K562 (cell line): ENCODE results near the gene PPP1R13L. TPM values are rescaled to one million over a fixed set of nuclear protein-coding genes. Genes with fewer than 3 reads are reported as not detected.
A peak's percentile ranks its signal among the peaks of the same experiment; 100 is the strongest.

ENCODE experiments used
- ATAC-seq: fragments of 200-7000 bp; cut with Tn5 transposase; 3 replicates; pipeline ENCODE4 v1.9.1; 2020; ENCODE audit warnings: moderate library complexity
- BruUV-seq: library from RNA; stranded (reverse); fragments of 400-500 nt; replicated peaks from 2 replicates; lab custom pipeline; 2021; lab: Mats Ljungman, UMichigan
- CTCF ChIA-PET: fragments of 300-600 bp; formaldehyde crosslinking; extraction: SDS; loops from one replicate; lab custom pipeline; 2021; ENCODE audit warnings: low intra/inter-chr PET ratio; lab: Yijun Ruan, JAX
- POLR2A ChIA-PET: fragments of 300-600, 350-650 bp; sonication (Branson Sonifier 250); formaldehyde crosslinking; extraction: SDS; loops from one replicate; lab custom pipeline; 2021; ENCODE audit warnings: antibody characterized with exemption, inconsistent platforms; lab: Yijun Ruan, JAX
- DNase-seq, 4 experiments: peaks; one replicate each; pipeline versions ENCODE4 v3.0.0 to v3.0.0-alpha.2; 2011 to 2018; ENCODE audit warnings: low spot score in 3 of 4, mixed read lengths in 3 of 4; ENCODE audit errors: extremely low read depth in 1 of 4
- FAIRE-seq: peaks from 2 replicates; lab custom pipeline; 2011; peaks lifted over from hg19 to GRCh38; lab: Jason Lieb, UNC
- H2AFZ ChIP-seq: 2 replicates; pipeline ENCODE4 v1.6.0; 2011; ENCODE audit warnings: low read depth, low read length, control low read depth, inconsistent platforms
- H3K27ac ChIP-seq: fragments of 200-600 bp; 3 replicates; pipeline ENCODE4 v1.8.0; 2011; ENCODE audit warnings: low read depth, mild to moderate bottlenecking, control low read depth, inconsistent platforms, low read length, moderate library complexity, mixed read lengths; ENCODE audit errors: extremely low read depth
- H3K27me3 ChIP-seq, 2 experiments: fragments of 300-600 bp in 1 of 2; 2 replicates in 1 of 2; 3 replicates in 1 of 2; pipeline versions ENCODE4 v1.6.0 to v1.8.0; 2011; ENCODE audit warnings: inconsistent platforms in 2 of 2, low read length in 2 of 2, mild to moderate bottlenecking in 1 of 2, mixed read lengths in 1 of 2, moderate library complexity in 1 of 2; ENCODE audit not compliant: control insufficient read depth in 2 of 2, insufficient read depth in 2 of 2
- H3K36me3 ChIP-seq: fragments of 300-600 bp; 3 replicates; pipeline ENCODE4 v1.8.0; 2011; ENCODE audit warnings: mild to moderate bottlenecking, low read length, inconsistent platforms; ENCODE audit not compliant: control insufficient read depth, insufficient read depth
- H3K4me1 ChIP-seq, 2 experiments: fragments of 200-600 bp in 1 of 2; replicated peaks in 1 of 2; 2 replicates in 1 of 2; 3 replicates in 1 of 2; pipeline versions ENCODE4 v1.5.1 to v1.8.0; 2011; ENCODE audit warnings: inconsistent platforms in 2 of 2, low read length in 2 of 2, mild to moderate bottlenecking in 1 of 2, mixed read lengths in 1 of 2, moderate library complexity in 1 of 2; ENCODE audit not compliant: control insufficient read depth in 2 of 2, insufficient read depth in 2 of 2
- H3K4me2 ChIP-seq: 2 replicates; pipeline ENCODE4 v1.6.1; 2011; ENCODE audit warnings: low read length, control low read depth, inconsistent platforms, mixed read lengths; ENCODE audit not compliant: insufficient read depth
- H3K4me3 ChIP-seq: fragments of 200-600 bp; sonication (generic), shearing (Covaris generic); 2 replicates; pipeline ENCODE4 v1.5.1; 2016; ENCODE audit warnings: control low read depth, inconsistent platforms
- H3K79me2 ChIP-seq: fragments of 200-600 bp; 3 replicates; pipeline ENCODE4 v1.8.0; 2011; ENCODE audit warnings: low read length, inconsistent platforms; ENCODE audit not compliant: control insufficient read depth, insufficient read depth
- H3K9ac ChIP-seq, 2 experiments: 2 replicates each; pipeline versions ENCODE4 v1.6.0 to v1.6.1; 2011; ENCODE audit warnings: low read depth in 2 of 2, low read length in 2 of 2, control low read depth in 1 of 2, inconsistent platforms in 1 of 2, mild to moderate bottlenecking in 1 of 2, mixed read lengths in 1 of 2; ENCODE audit not compliant: insufficient read depth in 1 of 2
- H3K9me1 ChIP-seq: one replicate; pipeline ENCODE4 v1.6.0; 2011; ENCODE audit warnings: inconsistent platforms, mild to moderate bottlenecking, low read length, moderate library complexity; ENCODE audit not compliant: control insufficient read depth, insufficient read depth
- H3K9me3 ChIP-seq: replicated peaks from 2 replicates; pipeline ENCODE4 v1.5.1; 2011; ENCODE audit warnings: low read depth, low read length, inconsistent platforms; ENCODE audit not compliant: control insufficient read depth, insufficient read depth
- H4K20me1 ChIP-seq: replicated peaks from 2 replicates; pipeline ENCODE4 v1.6.1; 2011; ENCODE audit warnings: low read length, inconsistent platforms, mixed read lengths; ENCODE audit not compliant: control insufficient read depth, insufficient read depth
- BCLAF1 ChIP-seq, 2 experiments: fragments of 450-650 bp in 1 of 2; IDR thresholded peaks; 2 replicates each; pipeline ENCODE4 v1.6.1; 2011 to 2017; ENCODE audit warnings: low read depth in 2 of 2, antibody characterized with exemption in 1 of 2, borderline replicate concordance in 1 of 2, low read length in 1 of 2, mild to moderate bottlenecking in 1 of 2, mixed read lengths in 1 of 2; ENCODE audit not compliant: control insufficient read depth in 1 of 2
- BRCA1 ChIP-seq, 2 experiments: fragments of 450-650 bp in 1 of 2; sonication (generic) in 1 of 2; formaldehyde crosslinking in 1 of 2; IDR thresholded peaks; 2 replicates each; pipeline versions ENCODE4 v1.5.0 to v1.6.1; 2017 to 2020; ENCODE audit warnings: mild to moderate bottlenecking in 1 of 2, missing genetic modification reagents in 1 of 2
- HMBOX1 ChIP-seq: sonication (generic); IDR thresholded peaks from 2 replicates; pipeline ENCODE4 v1.6.1; 2016
- HMG20A ChIP-seq: fragments of 450-650 bp; formaldehyde crosslinking; conservative IDR thresholded peaks from 2 replicates; pipeline ENCODE4 v1.4.0; 2020; ENCODE audit warnings: mild to moderate bottlenecking, mixed read lengths
- KLF13 ChIP-seq: fragments of 450-650 bp; IDR thresholded peaks from 2 replicates; pipeline ENCODE4 v1.6.1; 2016; ENCODE audit warnings: missing genetic modification characterization, low read depth, mild to moderate bottlenecking, missing compliant biosample characterization, moderate library complexity, borderline replicate concordance
- SMAD4 ChIP-seq: fragments of 250-450 bp; sonication (Bioruptor Pico); conservative IDR thresholded peaks from 2 replicates; pipeline ENCODE4 v1.8.0; 2021; ENCODE audit warnings: inconsistent platforms, mild to moderate bottlenecking, moderate library complexity
- SMARCE1 ChIP-seq: fragments of 450-650 bp; IDR thresholded peaks from 2 replicates; pipeline ENCODE4 v1.7.1; 2016; ENCODE audit warnings: mild to moderate bottlenecking
- USF1 ChIP-seq: sonication (generic); formaldehyde crosslinking; IDR thresholded peaks from 2 replicates; pipeline ENCODE4 v1.9.0; 2022; ENCODE audit warnings: mild to moderate bottlenecking, missing genetic modification reagents
- YY1 ChIP-seq, 3 experiments: IDR thresholded peaks; 2 replicates each; pipeline ENCODE4 v1.6.1; 2011; ENCODE audit warnings: low read length in 2 of 3, mild to moderate bottlenecking in 2 of 3, moderate library complexity in 2 of 3, borderline replicate concordance in 1 of 3, control low read depth in 1 of 3, low read depth in 1 of 3; ENCODE audit not compliant: insufficient read depth in 3 of 3, insufficient replicate concordance in 2 of 3, control insufficient read depth in 1 of 3, insufficient read length in 1 of 3; ENCODE audit errors: extremely low read depth in 1 of 3
- WGBS: fragments of 100-300 bp; shearing (Covaris generic); methylation state at CpG from one replicate; pipeline ENCODE4 v1.1.6; 2016; ENCODE audit warnings: low coverage, mixed read lengths; ENCODE audit not compliant: insufficient coverage; ENCODE audit errors: missing lambda C conversion rate; 5-methylcytosine and 5-hydroxymethylcytosine counted together
- in situ Hi-C: fragments of 300-500 bp; cut with MboI; formaldehyde crosslinking; loops from 4 replicates; pipeline ENCODE4 v1.15.0; 2018; ENCODE audit warnings: inconsistent platforms, mixed read lengths
- intact Hi-C: fragments of 100-400 bp; cut with micrococcal nuclease; formaldehyde crosslinking; loops from 2 replicates; pipeline ENCODE4 v1.14.2; 2022
- polyA plus RNA-seq, 8 experiments: library from polyadenylated mRNA; depleted of rRNA in 4 of 8; stranded (reverse) in 5 of 8; unstranded in 3 of 8; fragments of >200 nt; fragmentation: Nextera tagmentation in 2 of 8; fragmentation: Illumina TruSeq in 1 of 8; extraction: Ambion mirVana in 2 of 8; extraction: Trizol in 1 of 8; gene quantifications; 2 replicates each; pipeline versions ENCODE4 v1.2.1 to v1.2.3, GENCODE V29; 2011 to 2014; ENCODE audit warnings: inconsistent platforms in 1 of 8, missing spikeins in 1 of 8
- total RNA-seq, 7 experiments: library from RNA; depleted of rRNA in 6 of 7; stranded (reverse); fragments of >200 nt in 6 of 7; fragmentation: Illumina TruSeq in 2 of 7; extraction: Trizol in 2 of 7; gene quantifications; 2 replicates each; pipeline versions ENCODE4 v1.2.1 to v1.2.3, GENCODE V29; 2011 to 2021; ENCODE audit warnings: low replicate concordance in 1 of 7
- TF ChIP-seq, protein P1 (sequence below): sonication (generic); formaldehyde crosslinking; IDR thresholded peaks from 2 replicates; pipeline ENCODE4 v1.8.0; 2022; ENCODE audit warnings: mild to moderate bottlenecking, missing genetic modification reagents

The PPP1R13L gene
- total and polyA plus RNA-seq, 9 of the 15 experiments (the other 6 are each of a cell fraction or from before 2014, with no cell fraction given) = 0.32 to 6.7 (median 2.0) TPM

GRCh38 chr19:45391346-45391745 lies 13.5 kb downstream of the PPP1R13L start:
- Histone ChIP-seq H3K79me2 (no peaks in the 10 kb centered on the region), H3K4me1 (peaks cover 0 to 17% of the 10 kb centered on the region in 2 experiments; a peak in 2 of 5 replicates), H2AFZ (peak overlapping the region; percentile 59; the same call in 1 of the 2 replicates), H3K36me3 (0 out of 3 replicates have a peak, but pooled peaks cover 2% of the 10 kb centered on the region), H3K4me3 (no peak overlapping the region), H4K20me1 (no peaks in the 10 kb centered on the region), H3K9me3 (no peaks in the 10 kb centered on the region), H3K9ac (peak overlapping the region in 1 of 2 experiments; percentile 19; a peak in 1 of 4 replicates), H3K27me3 (no peaks in the 10 kb centered on the region), H3K4me2 (no peak overlapping the region), H3K9me1 (no peaks in the 10 kb centered on the region), H3K27ac (no peak overlapping the region)
- ChIA-PET CTCF (no interaction called here), POLR2A (no interaction called here)
- DNase-seq (peak; percentile 24 to 47 (median 25)), FAIRE-seq (peak; percentile 96), ATAC-seq (peak; percentile 97)
- no TSS peak for BruUV-seq
- in situ Hi-C loops = no loop called here
- intact Hi-C loops = no loop called here
- WGBS = 20% methylated on average over 3 of the region's 3 CpGs
- TF ChIP-seq BRCA1 (IDR thresholded peaks at IDR 0.05) = no peak
- no peak for TF ChIP-seq BRCA1 (CRISPR knock-in tag; IDR thresholded peaks at IDR 0.05)
- peak in 1 of 3 experiments; percentile 66 for TF ChIP-seq YY1 (IDR thresholded peaks at IDR 0.05; ENCODE audit: borderline replicate concordance in 1 of 3, control insufficient read depth in 1 of 3, extremely low read depth in 1 of 3, insufficient read depth in 3 of 3, insufficient read length in 1 of 3, insufficient replicate concordance in 2 of 3, low read depth in 1 of 3, low read length in 2 of 3)
- TF ChIP-seq, protein P1, sequence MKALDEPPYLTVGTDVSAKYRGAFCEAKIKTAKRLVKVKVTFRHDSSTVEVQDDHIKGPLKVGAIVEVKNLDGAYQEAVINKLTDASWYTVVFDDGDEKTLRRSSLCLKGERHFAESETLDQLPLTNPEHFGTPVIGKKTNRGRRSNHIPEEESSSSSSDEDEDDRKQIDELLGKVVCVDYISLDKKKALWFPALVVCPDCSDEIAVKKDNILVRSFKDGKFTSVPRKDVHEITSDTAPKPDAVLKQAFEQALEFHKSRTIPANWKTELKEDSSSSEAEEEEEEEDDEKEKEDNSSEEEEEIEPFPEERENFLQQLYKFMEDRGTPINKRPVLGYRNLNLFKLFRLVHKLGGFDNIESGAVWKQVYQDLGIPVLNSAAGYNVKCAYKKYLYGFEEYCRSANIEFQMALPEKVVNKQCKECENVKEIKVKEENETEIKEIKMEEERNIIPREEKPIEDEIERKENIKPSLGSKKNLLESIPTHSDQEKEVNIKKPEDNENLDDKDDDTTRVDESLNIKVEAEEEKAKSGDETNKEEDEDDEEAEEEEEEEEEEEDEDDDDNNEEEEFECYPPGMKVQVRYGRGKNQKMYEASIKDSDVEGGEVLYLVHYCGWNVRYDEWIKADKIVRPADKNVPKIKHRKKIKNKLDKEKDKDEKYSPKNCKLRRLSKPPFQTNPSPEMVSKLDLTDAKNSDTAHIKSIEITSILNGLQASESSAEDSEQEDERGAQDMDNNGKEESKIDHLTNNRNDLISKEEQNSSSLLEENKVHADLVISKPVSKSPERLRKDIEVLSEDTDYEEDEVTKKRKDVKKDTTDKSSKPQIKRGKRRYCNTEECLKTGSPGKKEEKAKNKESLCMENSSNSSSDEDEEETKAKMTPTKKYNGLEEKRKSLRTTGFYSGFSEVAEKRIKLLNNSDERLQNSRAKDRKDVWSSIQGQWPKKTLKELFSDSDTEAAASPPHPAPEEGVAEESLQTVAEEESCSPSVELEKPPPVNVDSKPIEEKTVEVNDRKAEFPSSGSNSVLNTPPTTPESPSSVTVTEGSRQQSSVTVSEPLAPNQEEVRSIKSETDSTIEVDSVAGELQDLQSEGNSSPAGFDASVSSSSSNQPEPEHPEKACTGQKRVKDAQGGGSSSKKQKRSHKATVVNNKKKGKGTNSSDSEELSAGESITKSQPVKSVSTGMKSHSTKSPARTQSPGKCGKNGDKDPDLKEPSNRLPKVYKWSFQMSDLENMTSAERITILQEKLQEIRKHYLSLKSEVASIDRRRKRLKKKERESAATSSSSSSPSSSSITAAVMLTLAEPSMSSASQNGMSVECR (CRISPR knock-in tag) = peak; percentile 40; the same call in 1 of the 2 replicates
- no peak for TF ChIP-seq SMARCE1
- TF ChIP-seq HMG20A = no peak
- no peak for TF ChIP-seq KLF13 (tag)
- no peak for TF ChIP-seq SMAD4 (CRISPR knock-in tag)
- no peak for TF ChIP-seq BCLAF1 (IDR thresholded peaks at IDR 0.05; ENCODE audit: borderline replicate concordance in 1 of 2, control insufficient read depth in 1 of 2, low read depth in 2 of 2, low read length in 1 of 2)
- TF ChIP-seq USF1 = 0 out of 2 replicates have a peak, but pooled peaks have one; percentile 29
- TF ChIP-seq HMBOX1 = no peak
